ENCODE measurements around the gene APLN. TPM values are rescaled to one million over a fixed set of nuclear protein-coding genes. Genes with fewer than 3 reads are reported as not detected.

Gene APLN
- polyA plus RNA-seq, 1 donor from 2014 or later: 0.38 TPM

DNA sequence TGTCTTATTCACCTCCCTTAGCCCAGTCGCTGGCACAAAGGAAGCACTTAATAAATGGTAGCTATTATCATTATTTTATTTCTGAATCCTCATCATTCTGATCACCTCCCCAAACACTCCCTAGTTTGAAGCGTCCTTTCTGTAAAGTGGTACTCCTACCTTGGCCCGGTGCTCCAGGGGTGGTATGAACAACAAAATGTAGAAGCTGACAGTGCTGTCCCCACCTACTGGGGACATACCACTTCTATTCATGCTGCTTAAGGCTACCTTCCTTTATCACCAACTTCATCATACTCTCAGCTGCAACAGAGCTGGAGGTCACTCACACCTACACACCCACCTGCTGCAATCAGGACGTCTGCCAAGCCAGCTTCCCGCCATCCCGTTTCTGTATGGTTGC lies 40.8 kb upstream of the APLN start:
- Histone ChIP-seq H3K79me2 (replicated peaks; ENCODE audit: insufficient read depth, low read length) (no peaks in the 10 kb centered on the region), H3K27me3 (ENCODE audit: insufficient read depth, low read depth, low read length) (no peaks in the 10 kb centered on the region), H3K36me3 (ENCODE audit: insufficient read depth, low read length) (no peaks in the 10 kb centered on the region), H3K9me3 (ENCODE audit: low read length) (no peaks in the 10 kb centered on the region), H3K9ac (ENCODE audit: low read length) (no peak overlapping the region), H3F3A (ENCODE audit: insufficient read depth, low read length, poor library complexity, severe bottlenecking) (no peaks in the 10 kb centered on the region), H3K27ac (ENCODE audit: low read length) (no peak overlapping the region), H2AFZ (ENCODE audit: low read depth, low read length) (no peak overlapping the region), H3K9me2 (ENCODE audit: insufficient read depth, low read length) (no peaks in the 10 kb centered on the region), H4K20me1 (ENCODE audit: insufficient read depth) (no peaks in the 10 kb centered on the region), H3K4me2 (ENCODE audit: low read length) (no peak overlapping the region), H3K4me3 (ENCODE audit: low read length) (no peak overlapping the region)
- no peak for TF ChIP-seq MXI1 (conservative IDR thresholded peaks at IDR 0.05; ENCODE audit: poor library complexity, severe bottlenecking)
- no peak for TF ChIP-seq RAD21 (conservative IDR thresholded peaks at IDR 0.05)
- TF ChIP-seq EP300 (conservative IDR thresholded peaks at IDR 0.05; ENCODE audit: poor library complexity, severe bottlenecking): no peak
- TF ChIP-seq EZH2 (IDR thresholded peaks at IDR 0.05; ENCODE audit: borderline replicate concordance, insufficient read depth, low read length, poor library complexity, severe bottlenecking): no peak
- TF ChIP-seq POLR2AphosphoS5 (IDR thresholded peaks at IDR 0.05): no peak
- TF ChIP-seq TAF1 (IDR thresholded peaks at IDR 0.05; ENCODE audit: low read depth): no peak
- TF ChIP-seq, protein P1, sequence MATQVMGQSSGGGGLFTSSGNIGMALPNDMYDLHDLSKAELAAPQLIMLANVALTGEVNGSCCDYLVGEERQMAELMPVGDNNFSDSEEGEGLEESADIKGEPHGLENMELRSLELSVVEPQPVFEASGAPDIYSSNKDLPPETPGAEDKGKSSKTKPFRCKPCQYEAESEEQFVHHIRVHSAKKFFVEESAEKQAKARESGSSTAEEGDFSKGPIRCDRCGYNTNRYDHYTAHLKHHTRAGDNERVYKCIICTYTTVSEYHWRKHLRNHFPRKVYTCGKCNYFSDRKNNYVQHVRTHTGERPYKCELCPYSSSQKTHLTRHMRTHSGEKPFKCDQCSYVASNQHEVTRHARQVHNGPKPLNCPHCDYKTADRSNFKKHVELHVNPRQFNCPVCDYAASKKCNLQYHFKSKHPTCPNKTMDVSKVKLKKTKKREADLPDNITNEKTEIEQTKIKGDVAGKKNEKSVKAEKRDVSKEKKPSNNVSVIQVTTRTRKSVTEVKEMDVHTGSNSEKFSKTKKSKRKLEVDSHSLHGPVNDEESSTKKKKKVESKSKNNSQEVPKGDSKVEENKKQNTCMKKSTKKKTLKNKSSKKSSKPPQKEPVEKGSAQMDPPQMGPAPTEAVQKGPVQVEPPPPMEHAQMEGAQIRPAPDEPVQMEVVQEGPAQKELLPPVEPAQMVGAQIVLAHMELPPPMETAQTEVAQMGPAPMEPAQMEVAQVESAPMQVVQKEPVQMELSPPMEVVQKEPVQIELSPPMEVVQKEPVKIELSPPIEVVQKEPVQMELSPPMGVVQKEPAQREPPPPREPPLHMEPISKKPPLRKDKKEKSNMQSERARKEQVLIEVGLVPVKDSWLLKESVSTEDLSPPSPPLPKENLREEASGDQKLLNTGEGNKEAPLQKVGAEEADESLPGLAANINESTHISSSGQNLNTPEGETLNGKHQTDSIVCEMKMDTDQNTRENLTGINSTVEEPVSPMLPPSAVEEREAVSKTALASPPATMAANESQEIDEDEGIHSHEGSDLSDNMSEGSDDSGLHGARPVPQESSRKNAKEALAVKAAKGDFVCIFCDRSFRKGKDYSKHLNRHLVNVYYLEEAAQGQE (IDR thresholded peaks at IDR 0.05; ENCODE audit: borderline replicate concordance): no peak
- TF ChIP-seq, protein P2, sequence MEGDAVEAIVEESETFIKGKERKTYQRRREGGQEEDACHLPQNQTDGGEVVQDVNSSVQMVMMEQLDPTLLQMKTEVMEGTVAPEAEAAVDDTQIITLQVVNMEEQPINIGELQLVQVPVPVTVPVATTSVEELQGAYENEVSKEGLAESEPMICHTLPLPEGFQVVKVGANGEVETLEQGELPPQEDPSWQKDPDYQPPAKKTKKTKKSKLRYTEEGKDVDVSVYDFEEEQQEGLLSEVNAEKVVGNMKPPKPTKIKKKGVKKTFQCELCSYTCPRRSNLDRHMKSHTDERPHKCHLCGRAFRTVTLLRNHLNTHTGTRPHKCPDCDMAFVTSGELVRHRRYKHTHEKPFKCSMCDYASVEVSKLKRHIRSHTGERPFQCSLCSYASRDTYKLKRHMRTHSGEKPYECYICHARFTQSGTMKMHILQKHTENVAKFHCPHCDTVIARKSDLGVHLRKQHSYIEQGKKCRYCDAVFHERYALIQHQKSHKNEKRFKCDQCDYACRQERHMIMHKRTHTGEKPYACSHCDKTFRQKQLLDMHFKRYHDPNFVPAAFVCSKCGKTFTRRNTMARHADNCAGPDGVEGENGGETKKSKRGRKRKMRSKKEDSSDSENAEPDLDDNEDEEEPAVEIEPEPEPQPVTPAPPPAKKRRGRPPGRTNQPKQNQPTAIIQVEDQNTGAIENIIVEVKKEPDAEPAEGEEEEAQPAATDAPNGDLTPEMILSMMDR (IDR thresholded peaks at IDR 0.05; ENCODE audit: poor library complexity, severe bottlenecking): no peak
- no peak for TF ChIP-seq SMC3 (conservative IDR thresholded peaks at IDR 0.05; ENCODE audit: poor library complexity)

DNA sequence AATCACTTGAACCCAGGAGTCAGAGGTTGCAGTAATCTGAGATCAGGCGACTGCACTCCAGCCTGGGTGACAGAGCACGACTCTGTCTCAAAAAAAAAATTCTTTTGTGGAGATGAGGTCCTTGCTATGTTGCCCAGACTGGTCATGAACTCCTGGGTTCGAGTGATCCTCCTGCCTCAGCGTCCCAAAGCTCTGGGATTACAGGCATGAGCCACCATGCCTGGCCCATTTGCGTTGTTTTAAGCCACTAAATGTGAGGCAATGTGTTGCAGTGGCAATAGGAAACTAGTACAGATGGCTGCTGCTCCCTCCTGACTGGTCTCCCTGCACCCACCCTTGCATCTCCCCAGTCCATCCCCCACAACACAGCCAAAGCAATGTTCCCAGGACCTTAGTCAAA lies 40.0 kb upstream of the APLN start:
- Histone ChIP-seq H3K9ac (ENCODE audit: low read length) (no peak overlapping the region), H3K4me2 (ENCODE audit: low read length) (no peak overlapping the region), H3K79me2 (replicated peaks; ENCODE audit: insufficient read depth, low read length) (no peaks in the 10 kb centered on the region), H3K4me3 (ENCODE audit: low read length) (no peak overlapping the region), H3K27ac (ENCODE audit: low read length) (no peak overlapping the region), H3K27me3 (ENCODE audit: insufficient read depth, low read depth, low read length) (no peaks in the 10 kb centered on the region), H2AFZ (ENCODE audit: low read depth, low read length) (no peak overlapping the region), H3K9me3 (ENCODE audit: low read length) (no peaks in the 10 kb centered on the region), H3K36me3 (ENCODE audit: insufficient read depth, low read length) (no peaks in the 10 kb centered on the region), H3F3A (ENCODE audit: insufficient read depth, low read length, poor library complexity, severe bottlenecking) (no peaks in the 10 kb centered on the region), H4K20me1 (ENCODE audit: insufficient read depth) (no peaks in the 10 kb centered on the region), H3K9me2 (ENCODE audit: insufficient read depth, low read length) (no peaks in the 10 kb centered on the region)
- TF ChIP-seq EP300 (conservative IDR thresholded peaks at IDR 0.05; ENCODE audit: poor library complexity, severe bottlenecking) (no peak), RAD21 (conservative IDR thresholded peaks at IDR 0.05) (no peak), EZH2 (IDR thresholded peaks at IDR 0.05; ENCODE audit: borderline replicate concordance, insufficient read depth, low read length, poor library complexity, severe bottlenecking) (no peak)
- TF ChIP-seq, protein P2 (IDR thresholded peaks at IDR 0.05; ENCODE audit: poor library complexity, severe bottlenecking): no peak

Data from neural cell (in vitro differentiated cells).